ENCODE data around the gene CABP2.
"Not testable (repeated sequence)": the region's sequence is repeated elsewhere in the genome, so short reads cannot be mapped to it uniquely, and the experiment has no call there.

Gene CABP2

DNA sequence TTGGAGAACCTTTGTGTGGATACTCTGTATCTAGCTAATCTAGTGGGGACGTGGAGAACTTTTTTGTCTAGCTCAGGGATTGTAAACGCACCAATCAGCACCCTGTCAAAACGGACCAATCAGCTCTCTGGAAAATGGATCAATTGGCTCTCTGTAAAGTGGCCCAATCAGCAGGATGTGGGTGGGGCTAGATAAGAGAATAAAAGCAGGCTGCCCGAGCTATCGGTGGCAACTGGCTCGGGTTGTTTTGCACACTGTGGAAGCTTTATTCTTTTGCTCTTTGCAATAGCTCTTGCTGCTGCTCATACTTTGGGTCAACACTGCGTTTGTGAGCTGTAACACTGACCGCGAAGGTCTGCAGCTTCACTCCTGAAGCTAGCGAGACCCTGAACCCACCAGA is 46.6 kb downstream of the CABP2 start:
- H3K4me1 ChIP-seq (ENCODE audit: control insufficient read depth, low read length), result peaks cover 16% of the 10 kb centered on the region
- not testable (repeated sequence) for H3K79me2 ChIP-seq (ENCODE audit: control insufficient read depth, low read length); H3K4me3 ChIP-seq (ENCODE audit: low read length); H3K27me3 ChIP-seq (ENCODE audit: control insufficient read depth, low read length); H3K9me3 ChIP-seq (ENCODE audit: control insufficient read depth, insufficient read depth, low read length); H4K20me1 ChIP-seq (ENCODE audit: control insufficient read depth, insufficient read depth, low read depth, low read length); H3K9me2 ChIP-seq (replicated peaks; ENCODE audit: control insufficient read depth, low read length); H3F3A ChIP-seq (ENCODE audit: control insufficient read depth, insufficient read depth); H3K36me3 ChIP-seq (ENCODE audit: control insufficient read depth, low read length); H3K4me2 ChIP-seq (ENCODE audit: low read length); H3K27ac ChIP-seq (ENCODE audit: low read depth, low read length)

GRCh38 chr11:67472882-67473281 is 50.4 kb downstream of the CABP2 start:
- H3K27ac ChIP-seq (ENCODE audit: low read depth, low read length), result no peak overlapping the region
- H3K9me3 ChIP-seq (ENCODE audit: control insufficient read depth, insufficient read depth, low read length), result no peaks in the 10 kb centered on the region
- no peaks in the 10 kb centered on the region for H3K27me3 ChIP-seq (ENCODE audit: control insufficient read depth, low read length)
- H3F3A ChIP-seq (ENCODE audit: control insufficient read depth, insufficient read depth), result no peaks in the 10 kb centered on the region
- H3K4me1 ChIP-seq (ENCODE audit: control insufficient read depth, low read length), result peaks cover 39% of the 10 kb centered on the region
- no peak overlapping the region for H3K4me3 ChIP-seq (ENCODE audit: low read length)
- H4K20me1 ChIP-seq (ENCODE audit: control insufficient read depth, insufficient read depth, low read depth, low read length), result no peaks in the 10 kb centered on the region
- H3K4me2 ChIP-seq (ENCODE audit: low read length), result no peak overlapping the region
- no peaks in the 10 kb centered on the region for H3K36me3 ChIP-seq (ENCODE audit: control insufficient read depth, low read length)
- TF ChIP-seq EZH2phosphoT487 (IDR thresholded peaks at IDR 0.05; ENCODE audit: borderline replicate concordance, low read length) (no peak), CTCF (IDR thresholded peaks at IDR 0.05; ENCODE audit: low read depth, low read length, poor library complexity, severe bottlenecking) (no peak)
- H3K9me2 ChIP-seq (replicated peaks; ENCODE audit: control insufficient read depth, low read length), result no peaks in the 10 kb centered on the region
- H3K79me2 ChIP-seq (ENCODE audit: control insufficient read depth, low read length), result peaks cover 11% of the 10 kb centered on the region

DNA sequence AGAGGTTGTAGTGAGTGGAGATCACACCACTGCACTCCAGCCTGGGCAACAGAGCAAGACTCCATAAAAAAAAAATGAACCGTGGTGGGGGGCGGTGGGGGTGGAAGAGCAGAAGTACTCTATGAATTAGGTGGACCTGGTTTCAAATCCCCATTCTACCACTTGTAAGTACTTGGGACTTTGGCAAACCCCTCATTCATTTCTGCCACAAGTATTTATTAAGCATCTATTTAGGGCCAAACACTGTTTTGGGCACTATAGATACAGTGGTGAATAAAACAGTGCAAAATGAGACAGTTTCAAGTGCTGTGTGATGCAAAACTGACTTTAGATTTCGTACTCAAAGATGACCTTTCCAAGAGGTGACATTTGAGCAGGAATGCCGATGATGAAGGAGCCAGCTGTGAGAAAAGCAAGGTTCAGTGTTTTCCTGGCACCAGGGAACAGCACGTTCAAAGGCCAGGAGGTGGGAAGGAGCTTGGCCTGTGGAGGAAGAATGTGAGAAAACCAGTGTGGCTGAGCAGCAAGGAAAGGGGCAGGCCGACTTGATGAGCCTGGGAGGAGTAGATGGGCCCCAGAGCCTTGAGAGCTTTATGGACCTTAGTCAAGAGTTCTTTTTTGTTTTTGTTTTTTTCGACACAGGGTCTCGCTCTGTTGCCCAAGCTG is 52.8 kb downstream of the CABP2 start:
- peaks cover 15% of the 10 kb centered on the region for H3K79me2 ChIP-seq (ENCODE audit: control insufficient read depth, low read length)
- H3F3A ChIP-seq (ENCODE audit: control insufficient read depth, insufficient read depth), result peaks cover 3% of the 10 kb centered on the region; the same call in 1 of the 2 replicates
- no peaks in the 10 kb centered on the region for H3K9me3 ChIP-seq (ENCODE audit: control insufficient read depth, insufficient read depth, low read length)
- no peaks in the 10 kb centered on the region for H4K20me1 ChIP-seq (ENCODE audit: control insufficient read depth, insufficient read depth, low read depth, low read length)
- H3K4me1 ChIP-seq (ENCODE audit: control insufficient read depth, low read length), result peaks cover 59% of the 10 kb centered on the region
- H3K27ac ChIP-seq (ENCODE audit: low read depth, low read length), result no peak overlapping the region
- H3K36me3 ChIP-seq (ENCODE audit: control insufficient read depth, low read length), result peaks cover 5% of the 10 kb centered on the region
- no peaks in the 10 kb centered on the region for H3K27me3 ChIP-seq (ENCODE audit: control insufficient read depth, low read length)
- H3K4me3 ChIP-seq (ENCODE audit: low read length), result no peak overlapping the region
- no peak for TF ChIP-seq CTCF (IDR thresholded peaks at IDR 0.05; ENCODE audit: low read depth, low read length, poor library complexity, severe bottlenecking)
- TF ChIP-seq EZH2phosphoT487 (IDR thresholded peaks at IDR 0.05; ENCODE audit: borderline replicate concordance, low read length), result no peak
- H3K4me2 ChIP-seq (ENCODE audit: low read length), result no peak overlapping the region
- no peaks in the 10 kb centered on the region for H3K9me2 ChIP-seq (replicated peaks; ENCODE audit: control insufficient read depth, low read length)

DNA sequence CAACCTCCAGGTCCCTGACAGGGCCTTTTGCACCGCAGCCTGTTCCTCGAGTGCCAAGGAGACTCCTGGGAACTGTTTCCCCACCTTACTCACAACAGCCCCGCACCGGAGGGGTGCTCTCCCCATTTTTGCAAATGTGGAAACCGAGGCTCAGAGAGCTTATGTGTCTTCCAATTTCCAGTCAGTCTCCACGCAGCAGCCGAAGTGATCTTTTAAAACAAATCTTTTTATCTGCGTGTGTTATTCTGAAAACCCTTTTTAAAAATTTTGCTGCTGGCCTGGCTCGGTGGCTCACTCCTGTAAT is 53.8 kb downstream of the CABP2 start:
- H3K4me1 ChIP-seq (ENCODE audit: control insufficient read depth, low read length), result peaks cover 64% of the 10 kb centered on the region
- H3K27ac ChIP-seq (ENCODE audit: low read depth, low read length), result no peak overlapping the region
- no peaks in the 10 kb centered on the region for H3K9me3 ChIP-seq (ENCODE audit: control insufficient read depth, insufficient read depth, low read length)
- H3K4me2 ChIP-seq (ENCODE audit: low read length), result peak overlapping the region; percentile 98
- no peaks in the 10 kb centered on the region for H3K9me2 ChIP-seq (replicated peaks; ENCODE audit: control insufficient read depth, low read length)
- H3K27me3 ChIP-seq (ENCODE audit: control insufficient read depth, low read length), result no peaks in the 10 kb centered on the region
- H3K4me3 ChIP-seq (ENCODE audit: low read length), result peak overlapping the region; percentile 77
- no peaks in the 10 kb centered on the region for H4K20me1 ChIP-seq (ENCODE audit: control insufficient read depth, insufficient read depth, low read depth, low read length)
- H3F3A ChIP-seq (ENCODE audit: control insufficient read depth, insufficient read depth), result peaks cover 3% of the 10 kb centered on the region; the same call in 1 of the 2 replicates
- peaks cover 13% of the 10 kb centered on the region for H3K36me3 ChIP-seq (ENCODE audit: control insufficient read depth, low read length)
- TF ChIP-seq EZH2phosphoT487 (IDR thresholded peaks at IDR 0.05; ENCODE audit: borderline replicate concordance, low read length), result no peak
- TF ChIP-seq CTCF (IDR thresholded peaks at IDR 0.05; ENCODE audit: low read depth, low read length, poor library complexity, severe bottlenecking), result peak; percentile 31
- H3K79me2 ChIP-seq (ENCODE audit: control insufficient read depth, low read length), result peaks cover 23% of the 10 kb centered on the region
